Peyer's patch (tissue), 4 donors: ENCODE measurements around the gene TOPBP1. TPM values are rescaled to one million over a fixed set of nuclear protein-coding genes. Genes with fewer than 3 reads are reported as not detected.
"Not testable (repeated sequence)": the region's sequence is repeated elsewhere in the genome, so short reads cannot be mapped to it uniquely, and the experiment has no call there.

ENCODE experiments used
- DNase-seq, 3 donors: peaks; one replicate each; pipeline ENCODE4 v3.0.0-alpha.2; 2017 to 2019
- H3K27ac ChIP-seq, 4 donors: fragments of 200-600 bp; sonication (generic); one replicate each; pipeline ENCODE4 v1.5.1; 2016 to 2019
- H3K27me3 ChIP-seq, 2 donors: fragments of 200-600 bp; sonication (generic); one replicate each; pipeline ENCODE4 v1.5.1; 2019
- H3K36me3 ChIP-seq, 3 donors: fragments of 200-600 bp; sonication (generic); one replicate each; pipeline ENCODE4 v1.5.1; 2016 to 2019
- H3K4me1 ChIP-seq, 4 donors: fragments of 200-600 bp; sonication (generic); one replicate each; pipeline ENCODE4 v1.5.1; 2016 to 2019
- H3K4me3 ChIP-seq, 4 donors: fragments of 200-600 bp; sonication (generic); 1 replicate in 3 of 4; 2 replicates in 1 of 4; pipeline ENCODE4 v1.5.1; 2016 to 2019; ENCODE audit warnings: mild to moderate bottlenecking in 1 of 4
- H3K9me3 ChIP-seq, 4 donors: fragments of 200-600 bp; sonication (generic); one replicate each; pipeline ENCODE4 v1.5.1; 2016 to 2019; ENCODE audit warnings: mild to moderate bottlenecking in 1 of 4
- CTCF ChIP-seq, 6 experiments: fragments of 450-650 bp in 4 of 6; fragments of 200-600 bp in 2 of 6; sonication (generic) in 1 of 6; IDR thresholded peaks; one replicate each; pipeline ENCODE4 v1.5.1; 2017 to 2019; ENCODE audit warnings: antibody characterized with exemption in 6 of 6, mild to moderate bottlenecking in 3 of 6, moderate library complexity in 1 of 6
- POLR2A ChIP-seq, 2 donors: fragments of 450-650 bp; IDR thresholded peaks; one replicate each; pipeline ENCODE4 v1.5.1; 2017; ENCODE audit warnings: antibody characterized with exemption in 2 of 2, mild to moderate bottlenecking in 2 of 2, moderate library complexity in 2 of 2
- total RNA-seq, 4 donors: library from RNA; depleted of rRNA; stranded (reverse); fragments of >200 nt; gene quantifications; one replicate each; pipeline ENCODE4 v1.1.0, GENCODE V29; 2016

The TOPBP1 gene
- total RNA-seq, 4 donors from 2014 or later, result 22.6 to 57.8 (median 40.7) TPM

- no peak overlapping the region for H3K4me3 ChIP-seq
- no peak for DNase-seq
- no peaks in the 10 kb centered on the region for H3K4me1 ChIP-seq
- no peaks in the 10 kb centered on the region for H3K36me3 ChIP-seq
- H3K9me3 ChIP-seq, result no peaks in the 10 kb centered on the region
- H3K27me3 ChIP-seq, result no peaks in the 10 kb centered on the region
- TF ChIP-seq POLR2A (IDR thresholded peaks at IDR 0.05) (no peak), CTCF (IDR thresholded peaks at IDR 0.05) (no peak)
- no peak overlapping the region for H3K27ac ChIP-seq
Measured at GRCh38 chr3:133695560-133696171, 33.9 kb upstream of the TOPBP1 start.

- H3K4me3 ChIP-seq, result no peak overlapping the region
- no peaks in the 10 kb centered on the region for H3K4me1 ChIP-seq
- TF ChIP-seq POLR2A (IDR thresholded peaks at IDR 0.05) (no peak), CTCF (IDR thresholded peaks at IDR 0.05) (no peak)
- no peaks in the 10 kb centered on the region for H3K9me3 ChIP-seq
- no peak overlapping the region for H3K27ac ChIP-seq
- no peaks in the 10 kb centered on the region for H3K27me3 ChIP-seq
- no peaks in the 10 kb centered on the region for H3K36me3 ChIP-seq
- no peak for DNase-seq
Measured at GRCh38 chr3:133694288-133695268, 32.8 kb upstream of the TOPBP1 start.

GRCh38 chr3:133693821-133694220 is 32.1 kb upstream of the TOPBP1 start:
- Histone ChIP-seq H3K27me3 (no peaks in the 10 kb centered on the region), H3K36me3 (no peaks in the 10 kb centered on the region), H3K4me1 (no peaks in the 10 kb centered on the region), H3K9me3 (no peaks in the 10 kb centered on the region), H3K4me3 (no peak overlapping the region), H3K27ac (no peak overlapping the region)
- DNase-seq, result no peak
- no peak for TF ChIP-seq CTCF (IDR thresholded peaks at IDR 0.05)
- TF ChIP-seq POLR2A (IDR thresholded peaks at IDR 0.05), result no peak

- H3K27me3 ChIP-seq, result no peaks in the 10 kb centered on the region
- H3K36me3 ChIP-seq, result no peaks in the 10 kb centered on the region
- DNase-seq, result no peak
- no peak for TF ChIP-seq CTCF (IDR thresholded peaks at IDR 0.05)
- TF ChIP-seq POLR2A (IDR thresholded peaks at IDR 0.05), result no peak
- no peaks in the 10 kb centered on the region for H3K9me3 ChIP-seq
- H3K4me3 ChIP-seq, result no peak overlapping the region
- H3K27ac ChIP-seq, result no peak overlapping the region
- no peaks in the 10 kb centered on the region for H3K4me1 ChIP-seq
Measured at GRCh38 chr3:133692759-133693158, 31.0 kb upstream of the TOPBP1 start.

- Histone ChIP-seq H3K36me3 (no peaks in the 10 kb centered on the region), H3K4me3 (no peak overlapping the region), H3K27me3 (no peaks in the 10 kb centered on the region), H3K9me3 (no peaks in the 10 kb centered on the region), H3K27ac (no peak overlapping the region), H3K4me1 (no peaks in the 10 kb centered on the region)
- DNase-seq, result no peak
- TF ChIP-seq POLR2A (IDR thresholded peaks at IDR 0.05), result no peak
- TF ChIP-seq CTCF (IDR thresholded peaks at IDR 0.05), result no peak
Measured at GRCh38 chr3:133691273-133692107, 29.7 kb upstream of the TOPBP1 start.

- H3K4me1 ChIP-seq, H3K27ac ChIP-seq, H3K27me3 ChIP-seq, H3K4me3 ChIP-seq, H3K36me3 ChIP-seq, DNase-seq, H3K9me3 ChIP-seq: not testable (repeated sequence)
Measured at GRCh38 chr3:133677993-133678392, 16.3 kb upstream of the TOPBP1 start.
